K562 (cell line): ENCODE data around the gene DEGS1. TPM values are rescaled to one million over a fixed set of nuclear protein-coding genes. Genes with fewer than 3 reads are reported as not detected.

Source experiments
- ELF2 ChIP-seq: fragments of 250-450 bp; sonication (Bioruptor Pico); IDR thresholded peaks from 2 replicates; pipeline ENCODE4 v1.5.0; 2021; ENCODE audit warnings: mild to moderate bottlenecking
- ELK3 ChIP-seq: fragments of 450-650 bp; formaldehyde crosslinking; IDR thresholded peaks from 2 replicates; pipeline ENCODE4 v1.4.0; 2020; ENCODE audit warnings: mild to moderate bottlenecking
- HNRNPH1 ChIP-seq: fragments of 200-400 bp; formaldehyde crosslinking; optimal IDR thresholded peaks from 2 replicates; pipeline ENCODE3; 2017; ENCODE audit warnings: low read depth, mild to moderate bottlenecking, low read length, moderate library complexity
- MGA ChIP-seq: fragments of 450-650 bp; IDR thresholded peaks from 2 replicates; pipeline ENCODE4 v1.6.1; 2016; ENCODE audit warnings: mild to moderate bottlenecking, moderate library complexity
- MITF ChIP-seq: IDR thresholded peaks from 2 replicates; pipeline ENCODE4 v1.6.1; 2014; ENCODE audit warnings: antibody characterized with exemption
- NR3C1 ChIP-seq: sonication (generic); formaldehyde crosslinking; IDR thresholded peaks from 2 replicates; pipeline ENCODE4 v1.8.1; 2022; ENCODE audit warnings: missing genetic modification reagents
- PREB ChIP-seq: sonication (generic); formaldehyde crosslinking; IDR thresholded peaks from 2 replicates; pipeline ENCODE4 v1.8.1; 2023; ENCODE audit warnings: mild to moderate bottlenecking, missing genetic modification reagents
- RB1 ChIP-seq: fragments of 450-650 bp; IDR thresholded peaks from 2 replicates; pipeline ENCODE4 v1.6.1; 2017; ENCODE audit warnings: low read depth, mild to moderate bottlenecking
- RHOXF2B ChIP-seq: fragments of 250-450 bp; sonication (Bioruptor Pico); conservative IDR thresholded peaks from 2 replicates; pipeline ENCODE4 v1.5.1; 2021
- STAT5A ChIP-seq: IDR thresholded peaks from 2 replicates; pipeline ENCODE4 v1.6.1; 2012; ENCODE audit warnings: low read length, inconsistent platforms, borderline replicate concordance
- U2AF2 ChIP-seq: fragments of 200-400 bp; formaldehyde crosslinking; optimal IDR thresholded peaks from 2 replicates; pipeline ENCODE3; 2017; ENCODE audit warnings: low read depth, mild to moderate bottlenecking, low read length
- XRCC4 ChIP-seq: IDR thresholded peaks from one replicate; pipeline ENCODE4 v1.6.1; 2011; ENCODE audit not compliant: insufficient read depth, insufficient read length; ENCODE audit errors: extremely low read depth
- ZNF445 ChIP-seq: fragments of 250-450 bp; sonication (Bioruptor Pico); IDR thresholded peaks from 2 replicates; pipeline ENCODE4 v1.4.0; 2020; ENCODE audit warnings: low read depth, mild to moderate bottlenecking, moderate library complexity
- polyA plus RNA-seq, 8 experiments: library from polyadenylated mRNA; depleted of rRNA in 4 of 8; stranded (reverse) in 5 of 8; unstranded in 3 of 8; fragments of >200 nt; fragmentation: Nextera tagmentation in 2 of 8; fragmentation: Illumina TruSeq in 1 of 8; extraction: Ambion mirVana in 2 of 8; extraction: Trizol in 1 of 8; gene quantifications; 2 replicates each; pipeline versions ENCODE4 v1.2.1 to v1.2.3, GENCODE V29; 2011 to 2014; ENCODE audit warnings: inconsistent platforms in 1 of 8, missing spikeins in 1 of 8
- total RNA-seq, 7 experiments: library from RNA; depleted of rRNA in 6 of 7; stranded (reverse); fragments of >200 nt in 6 of 7; fragmentation: Illumina TruSeq in 2 of 7; extraction: Trizol in 2 of 7; gene quantifications; 2 replicates each; pipeline versions ENCODE4 v1.2.1 to v1.2.3, GENCODE V29; 2011 to 2021; ENCODE audit warnings: low replicate concordance in 1 of 7

DEGS1 gene
- total and polyA plus RNA-seq, 9 of the 15 experiments (the other 6 are each of a cell fraction or from before 2014, with no cell fraction given), result 12.3 to 95.0 (median 38.8) TPM

- TF ChIP-seq MGA (peak; percentile 25; the same call in 1 of the 2 replicates), RB1 (peak; percentile 38; the same call in 1 of the 2 replicates), NR3C1 (CRISPR knock-in tag) (no peak; the same call in 1 of the 2 replicates), ELK3 (CRISPR knock-in tag) (no peak), ELF2 (CRISPR knock-in tag) (no peak), XRCC4 (no peak), HNRNPH1 (no peak), ZNF445 (no peak), U2AF2 (no peak), PREB (CRISPR knock-in tag) (no peak), RHOXF2B (CRISPR knock-in tag) (0 out of 2 replicates have a peak, but pooled peaks have one; percentile 35), STAT5A (no peak), MITF (no peak)
These were observed 712 bp downstream of the DEGS1 start (continued) for GRCh38 chr1:224183591-224184312.
